WTC11 (cell line): ENCODE measurements around the gene CMTM7. TPM values are rescaled to one million over a fixed set of nuclear protein-coding genes. Genes with fewer than 3 reads are reported as not detected.
"Not testable (repeated sequence)": the region's sequence is repeated elsewhere in the genome, so short reads cannot be mapped to it uniquely, and the experiment has no call there.

Experiments used
- ATAC-seq: fragments of 200-7000 bp; cut with Tn5 transposase; 2 replicates; pipeline ENCODE4 v1.10.0; 2021; ENCODE audit warnings: mild to moderate bottlenecking, moderate library complexity
- CTCF ChIA-PET: fragments of 300-600 bp; sonication (Branson Sonifier 250); formaldehyde crosslinking; loops from one replicate; lab custom pipeline; 2021; ENCODE audit warnings: antibody characterized with exemption; lab: Charles Lee
- POLR2A ChIA-PET: fragments of 350-600 bp; sonication (Branson Sonifier 250); formaldehyde crosslinking; loops from one replicate; lab custom pipeline; 2021; ENCODE audit warnings: antibody characterized with exemption; lab: Charles Lee
- DNase-seq: peaks from one replicate; pipeline ENCODE4 v3.0.0; 2021; ENCODE audit warnings: low spot score
- H3K27ac Mint-ChIP-seq: 2 replicates; pipeline ENCODE4 v1.8.0; 2021; ENCODE audit warnings: mixed read lengths
- H3K27me3 Mint-ChIP-seq: 2 replicates; pipeline ENCODE4 v1.8.0; 2021; ENCODE audit warnings: low read depth, mild to moderate bottlenecking, moderate library complexity, mixed read lengths
- H3K36me3 Mint-ChIP-seq: 2 replicates; pipeline ENCODE4 v1.8.0; 2021; ENCODE audit warnings: mixed read lengths
- H3K4me1 Mint-ChIP-seq: 2 replicates; pipeline ENCODE4 v1.8.0; 2022; ENCODE audit warnings: mixed read lengths
- H3K4me3 Mint-ChIP-seq: 2 replicates; pipeline ENCODE4 v1.8.0; 2021; ENCODE audit warnings: mild to moderate bottlenecking, moderate library complexity, mixed read lengths
- H3K9me3 Mint-ChIP-seq: 2 replicates; pipeline ENCODE4 v1.8.0; 2021; ENCODE audit warnings: mixed read lengths
- ARID4B ChIP-seq: sonication (generic); formaldehyde crosslinking; IDR thresholded peaks from 2 replicates; pipeline ENCODE4 v1.8.0; 2023; ENCODE audit warnings: missing genetic modification reagents, mild to moderate bottlenecking, borderline replicate concordance
- ETV6 ChIP-seq: sonication (generic); formaldehyde crosslinking; IDR thresholded peaks from 2 replicates; pipeline ENCODE4 v1.8.1; 2022; ENCODE audit warnings: mild to moderate bottlenecking, missing genetic modification reagents
- ZNF423 ChIP-seq: fragments of 250-450 bp; sonication (Bioruptor Pico); IDR thresholded peaks from 2 replicates; pipeline ENCODE4 v2.1.2; 2022; ENCODE audit warnings: mild to moderate bottlenecking, moderate library complexity
- total RNA-seq: library from RNA; stranded (reverse); gene quantifications from 3 replicates; pipeline ENCODE4 v1.2.3, GENCODE V29; 2021
- TF ChIP-seq, protein P1 (sequence below): sonication (generic); formaldehyde crosslinking; IDR thresholded peaks from 2 replicates; pipeline ENCODE4 v1.8.0; 2022; ENCODE audit warnings: missing genetic modification reagents

CMTM7 gene
- total RNA-seq, 1 experiment from 2014 or later = 23.4 TPM

- Mint-ChIP-seq H3K27ac (no peak overlapping the region), H3K4me1 (peaks cover 26% of the 10 kb centered on the region), H3K9me3 (no peaks in the 10 kb centered on the region), H3K36me3 (no peaks in the 10 kb centered on the region; the same call in 1 of the 2 replicates), H3K4me3 (no peak overlapping the region), H3K27me3 (no peaks in the 10 kb centered on the region)
- ChIA-PET POLR2A (interaction anchor here (1.1 kb wide), 1 partner anchor 111 kb away, joined by 4 read pairs; the partner anchor contains the start of gene DYNC1LI1), CTCF (interaction anchor here (0.9 to 2.8 kb wide), 5 partner anchors 8 to 85 kb away, joined by 3 to 23 read pairs (median 5); partner anchors contain the start of gene CMTM7)
- DNase-seq (no peak), ATAC-seq (no peak)
- no peak for TF ChIP-seq ARID4B
- TF ChIP-seq, protein P1, sequence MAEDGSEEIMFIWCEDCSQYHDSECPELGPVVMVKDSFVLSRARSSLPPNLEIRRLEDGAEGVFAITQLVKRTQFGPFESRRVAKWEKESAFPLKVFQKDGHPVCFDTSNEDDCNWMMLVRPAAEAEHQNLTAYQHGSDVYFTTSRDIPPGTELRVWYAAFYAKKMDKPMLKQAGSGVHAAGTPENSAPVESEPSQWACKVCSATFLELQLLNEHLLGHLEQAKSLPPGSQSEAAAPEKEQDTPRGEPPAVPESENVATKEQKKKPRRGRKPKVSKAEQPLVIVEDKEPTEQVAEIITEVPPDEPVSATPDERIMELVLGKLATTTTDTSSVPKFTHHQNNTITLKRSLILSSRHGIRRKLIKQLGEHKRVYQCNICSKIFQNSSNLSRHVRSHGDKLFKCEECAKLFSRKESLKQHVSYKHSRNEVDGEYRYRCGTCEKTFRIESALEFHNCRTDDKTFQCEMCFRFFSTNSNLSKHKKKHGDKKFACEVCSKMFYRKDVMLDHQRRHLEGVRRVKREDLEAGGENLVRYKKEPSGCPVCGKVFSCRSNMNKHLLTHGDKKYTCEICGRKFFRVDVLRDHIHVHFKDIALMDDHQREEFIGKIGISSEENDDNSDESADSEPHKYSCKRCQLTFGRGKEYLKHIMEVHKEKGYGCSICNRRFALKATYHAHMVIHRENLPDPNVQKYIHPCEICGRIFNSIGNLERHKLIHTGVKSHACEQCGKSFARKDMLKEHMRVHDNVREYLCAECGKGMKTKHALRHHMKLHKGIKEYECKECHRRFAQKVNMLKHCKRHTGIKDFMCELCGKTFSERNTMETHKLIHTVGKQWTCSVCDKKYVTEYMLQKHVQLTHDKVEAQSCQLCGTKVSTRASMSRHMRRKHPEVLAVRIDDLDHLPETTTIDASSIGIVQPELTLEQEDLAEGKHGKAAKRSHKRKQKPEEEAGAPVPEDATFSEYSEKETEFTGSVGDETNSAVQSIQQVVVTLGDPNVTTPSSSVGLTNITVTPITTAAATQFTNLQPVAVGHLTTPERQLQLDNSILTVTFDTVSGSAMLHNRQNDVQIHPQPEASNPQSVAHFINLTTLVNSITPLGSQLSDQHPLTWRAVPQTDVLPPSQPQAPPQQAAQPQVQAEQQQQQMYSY (CRISPR knock-in tag) = peak; percentile 49
These were observed 67.8 kb downstream of the CMTM7 start for GRCh38 chr3:32459450-32459849.

DNA sequence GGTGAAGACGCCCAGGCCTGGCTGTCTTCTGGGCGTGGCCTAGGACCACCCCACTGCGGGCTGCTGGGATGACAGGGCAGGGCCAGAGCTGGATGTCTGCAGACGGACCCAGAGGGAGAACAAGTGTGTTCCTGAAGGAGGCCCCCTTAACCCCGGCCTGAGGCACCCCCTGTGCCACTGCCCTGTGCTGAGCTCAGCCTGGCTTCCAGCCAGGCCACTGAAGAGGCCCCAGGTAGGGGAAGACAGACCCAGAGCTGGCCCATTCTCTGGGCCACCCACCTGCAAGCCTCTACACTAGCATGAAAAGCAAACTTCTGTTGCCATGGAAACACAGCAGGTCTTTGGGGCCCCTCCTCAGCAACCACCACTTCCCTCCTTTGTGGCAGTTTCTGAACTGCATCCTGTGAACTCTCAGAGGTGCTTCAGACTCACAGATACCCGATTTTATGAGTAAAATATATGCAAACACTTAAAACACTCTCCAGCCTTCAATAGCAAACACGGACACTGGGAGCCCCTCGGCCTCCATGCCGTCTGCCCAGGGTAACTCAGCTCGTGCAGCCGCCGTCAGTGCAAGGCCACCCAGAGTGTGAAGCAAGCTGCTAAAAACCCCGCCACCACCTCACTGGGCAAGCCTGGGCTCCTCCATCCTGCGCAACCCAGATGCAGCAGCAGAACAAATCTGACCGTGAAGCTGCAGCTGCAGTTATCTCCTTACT lies 68.5 kb downstream of the CMTM7 start:
- CTCF ChIA-PET = interaction anchor here (0.7 to 2.8 kb wide), 5 partner anchors 12 to 85 kb away, joined by 3 to 23 read pairs (median 4); partner anchors contain the start of gene CMTM7

GRCh38 chr3:32460817-32461496 lies 69.3 kb downstream of the CMTM7 start:
- Mint-ChIP-seq H3K27ac (peak overlapping the region; percentile 85), H3K4me1 (peaks cover 19% of the 10 kb centered on the region), H3K4me3 (peak overlapping the region; percentile 46)
- H3K27me3 Mint-ChIP-seq, POLR2A ChIA-PET, DNase-seq, H3K9me3 Mint-ChIP-seq, H3K36me3 Mint-ChIP-seq, ATAC-seq: not testable (repeated sequence)
- CTCF ChIA-PET = interaction anchor here (1.2 to 2.8 kb wide), 2 partner anchors 69 to 86 kb away, joined by 4 to 23 read pairs; partner anchors contain the start of gene CMTM7

More for the DNA sequence above, 68.5 kb downstream of the CMTM7 start:
- H3K27ac Mint-ChIP-seq = peak overlapping the region; percentile 85
- ATAC-seq = peak; percentile 92
- no peaks in the 10 kb centered on the region for H3K27me3 Mint-ChIP-seq
- POLR2A ChIA-PET = interaction anchor here (1.1 kb wide), 1 partner anchor 110 kb away, joined by 4 read pairs; the partner anchor contains the start of gene DYNC1LI1
- H3K4me3 Mint-ChIP-seq = peak overlapping the region; percentile 46
- no peaks in the 10 kb centered on the region; the same call in 1 of the 2 replicates for H3K36me3 Mint-ChIP-seq
- TF ChIP-seq ETV6 (CRISPR knock-in tag) = 0 out of 2 replicates have a peak, but pooled peaks have one; percentile 17
- no peak for TF ChIP-seq ZNF423
- peaks cover 26% of the 10 kb centered on the region for H3K4me1 Mint-ChIP-seq
- DNase-seq = peak; percentile 73
- no peaks in the 10 kb centered on the region for H3K9me3 Mint-ChIP-seq

DNA sequence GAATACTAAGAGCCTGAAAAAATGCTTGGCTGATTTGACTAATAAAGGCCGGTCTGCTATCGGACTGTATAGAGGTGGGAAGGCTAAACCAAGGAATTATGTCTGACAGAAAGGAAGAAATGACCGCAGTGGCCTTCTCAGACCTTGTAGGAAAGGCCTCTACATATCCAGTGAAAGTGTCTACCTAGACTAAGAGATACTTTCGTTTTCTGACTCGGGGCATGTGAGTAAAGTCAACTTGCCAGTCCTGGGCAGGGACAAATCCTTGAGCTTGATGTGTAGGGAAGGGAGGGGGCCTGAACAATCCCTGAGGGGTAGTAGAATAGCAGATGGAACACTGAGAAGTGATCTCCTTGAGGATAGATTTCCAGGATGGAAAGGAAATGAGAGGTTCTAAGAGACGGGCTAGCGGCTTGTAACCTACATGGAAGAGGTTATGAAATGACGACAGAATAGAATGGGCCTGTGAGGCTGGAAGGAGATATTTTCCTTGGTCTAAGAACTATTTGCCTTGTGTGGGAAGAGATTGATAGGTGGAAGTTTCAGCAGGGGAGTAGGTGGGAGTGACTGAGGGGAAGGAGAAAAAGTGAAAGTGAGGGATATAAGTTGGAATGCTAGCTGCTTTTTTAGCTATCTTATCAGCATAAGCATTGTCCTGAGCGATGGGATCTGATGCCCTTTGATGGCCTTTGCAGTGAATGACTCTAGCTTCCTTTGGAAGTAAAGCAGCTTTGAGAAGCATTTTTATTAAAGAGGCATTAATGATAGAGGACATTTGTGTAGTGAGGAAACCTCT lies 70.7 kb downstream of the CMTM7 start:
- H3K9me3 Mint-ChIP-seq, CTCF ChIA-PET, H3K27ac Mint-ChIP-seq, H3K36me3 Mint-ChIP-seq, H3K27me3 Mint-ChIP-seq, DNase-seq, H3K4me3 Mint-ChIP-seq, ATAC-seq, POLR2A ChIA-PET: not testable (repeated sequence)
- H3K4me1 Mint-ChIP-seq = peaks cover 24% of the 10 kb centered on the region

DNA sequence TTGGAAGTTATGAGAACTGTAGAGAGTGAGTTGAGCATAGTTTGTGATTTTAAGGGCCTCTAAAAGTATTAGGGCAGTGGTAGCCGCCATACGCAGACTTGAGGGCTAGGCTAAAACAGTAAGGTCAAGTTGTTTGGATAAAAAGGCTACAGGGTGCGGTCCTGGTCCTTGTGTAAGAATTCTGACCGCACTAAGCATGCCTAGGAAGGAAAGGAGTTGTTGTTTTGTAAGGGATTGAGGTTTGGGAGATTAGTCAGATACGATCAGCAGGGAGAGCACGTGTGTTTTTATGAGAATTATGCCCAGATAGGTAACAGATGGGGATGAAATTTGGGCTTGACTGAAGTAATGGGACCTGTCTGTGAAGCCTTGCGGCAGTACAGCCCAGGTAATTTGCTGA lies 71.8 kb downstream of the CMTM7 start:
- H3K9me3 Mint-ChIP-seq, H3K27me3 Mint-ChIP-seq: not testable (repeated sequence)

DNA sequence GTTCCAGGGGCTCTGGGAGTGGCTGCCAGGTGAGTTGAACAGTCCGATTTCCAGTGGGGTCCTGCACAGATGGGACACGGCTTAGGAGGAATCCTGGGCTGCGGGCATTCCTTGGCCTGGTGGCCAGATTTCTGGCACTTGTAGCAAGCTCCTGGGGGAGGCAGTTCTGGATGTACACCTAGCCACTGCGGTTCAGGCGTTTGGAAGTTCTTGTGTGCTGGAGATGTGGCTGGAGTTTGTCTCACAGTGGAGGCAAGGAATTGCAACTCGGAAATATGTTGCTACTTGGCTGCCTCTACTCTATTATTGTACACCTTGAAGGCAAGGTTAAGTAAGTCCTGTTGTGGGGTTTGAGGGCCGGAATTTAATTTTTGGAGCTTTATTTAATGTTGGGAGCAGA lies 73.1 kb downstream of the CMTM7 start:
- H3K27ac Mint-ChIP-seq, H3K4me3 Mint-ChIP-seq, H3K27me3 Mint-ChIP-seq, DNase-seq, H3K36me3 Mint-ChIP-seq, POLR2A ChIA-PET, H3K9me3 Mint-ChIP-seq, ATAC-seq: not testable (repeated sequence)
- CTCF ChIA-PET = interaction anchor here (1.2 kb wide), 1 partner anchor 90 kb away, joined by 3 read pairs; no protein-coding TSS in a partner anchor
- H3K4me1 Mint-ChIP-seq = peaks cover 12% of the 10 kb centered on the region

More for the DNA sequence above, 71.8 kb downstream of the CMTM7 start:
- peaks cover 16% of the 10 kb centered on the region for H3K4me1 Mint-ChIP-seq
- H3K4me3 Mint-ChIP-seq, H3K36me3 Mint-ChIP-seq, H3K27ac Mint-ChIP-seq, DNase-seq, CTCF ChIA-PET, ATAC-seq, POLR2A ChIA-PET: not testable (repeated sequence)

- H3K4me1 Mint-ChIP-seq, H3K36me3 Mint-ChIP-seq, H3K27me3 Mint-ChIP-seq, H3K9me3 Mint-ChIP-seq, H3K4me3 Mint-ChIP-seq, ATAC-seq, DNase-seq, H3K27ac Mint-ChIP-seq: not testable (repeated sequence)
- ChIA-PET CTCF (interaction anchor here (0.6 to 3.4 kb wide), 24 partner anchors 8 to 644 kb away, joined by 3 to 117 read pairs (median 8); partner anchors contain the start of gene CMTM7), POLR2A (interaction anchor here (0.6 kb wide), 1 partner anchor 435 kb away, joined by 6 read pairs; no protein-coding TSS in a partner anchor)
These were observed 75.2 kb downstream of the CMTM7 start for GRCh38 chr3:32466808-32467207.
